Renal pelvis (tissue), 4 donors: ENCODE results near the gene KCNT2. TPM values are rescaled to one million over a fixed set of nuclear protein-coding genes. Genes with fewer than 3 reads are reported as not detected.
"Not testable (repeated sequence)": the region's sequence is repeated elsewhere in the genome, so short reads cannot be mapped to it uniquely, and the experiment has no call there.

Experiments
- DNase-seq: peaks from one replicate; pipeline ENCODE4 v3.0.0-alpha.2; 2013
- polyA plus RNA-seq, 3 donors: library from polyadenylated mRNA; unstranded; fragments of 120-200 nt; gene quantifications; one replicate each; pipeline ENCODE4 v1.2.1, GENCODE V29; 2013; ENCODE audit not compliant: insufficient read length in 3 of 3

KCNT2 gene
- polyA plus RNA-seq, 3 donors: 7.3 to 10.1 (median 9.8) TPM

GRCh38 chr1:196516373-196516772, 91.9 kb downstream of the KCNT2 start:
- DNase-seq: no peak

GRCh38 chr1:196515904-196516303, 92.3 kb downstream of the KCNT2 start:
- no peak for DNase-seq

- DNase-seq: peak; percentile 9
These were observed 94.4 kb downstream of the KCNT2 start for GRCh38 chr1:196513821-196514220.

- DNase-seq: no peak
These were observed 97.8 kb downstream of the KCNT2 start for GRCh38 chr1:196510451-196510850.

- DNase-seq: not testable (repeated sequence)
These were observed 104.0 kb downstream of the KCNT2 start for GRCh38 chr1:196504224-196504623.

- DNase-seq: no peak
These were observed 105.8 kb downstream of the KCNT2 start for GRCh38 chr1:196502437-196502836.

GRCh38 chr1:196501760-196502428, 106.3 kb downstream of the KCNT2 start:
- DNase-seq: no peak

GRCh38 chr1:196497817-196498216, 110.4 kb downstream of the KCNT2 start:
- no peak for DNase-seq

- no peak for DNase-seq
These were observed 113.5 kb downstream of the KCNT2 start for GRCh38 chr1:196494766-196495165.

- DNase-seq: no peak
These were observed 114.4 kb downstream of the KCNT2 start for GRCh38 chr1:196493881-196494280.

- no peak for DNase-seq
These were observed 119.7 kb downstream of the KCNT2 start for GRCh38 chr1:196488579-196488978.

- no peak for DNase-seq
These were observed 121.9 kb downstream of the KCNT2 start for GRCh38 chr1:196486346-196486745.

- no peak for DNase-seq
These were observed 126.6 kb downstream of the KCNT2 start for GRCh38 chr1:196481616-196482015.

- no peak for DNase-seq
These were observed 131.0 kb downstream of the KCNT2 start for GRCh38 chr1:196477262-196477661.

GRCh38 chr1:196467230-196467925, 140.9 kb downstream of the KCNT2 start:
- no peak for DNase-seq

- no peak for DNase-seq
These were observed 141.6 kb downstream of the KCNT2 start for GRCh38 chr1:196466654-196467053.

GRCh38 chr1:196466166-196466565, 142.1 kb downstream of the KCNT2 start:
- no peak for DNase-seq

- peak; percentile 65 for DNase-seq
These were observed 143.7 kb downstream of the KCNT2 start for GRCh38 chr1:196464480-196464941.

GRCh38 chr1:196462086-196462485, 146.2 kb downstream of the KCNT2 start:
- DNase-seq: no peak

- no peak for DNase-seq
These were observed 146.7 kb downstream of the KCNT2 start for GRCh38 chr1:196461521-196461920.

- no peak for DNase-seq
These were observed 148.9 kb downstream of the KCNT2 start for GRCh38 chr1:196459383-196459782.

GRCh38 chr1:196454792-196455191, 153.4 kb downstream of the KCNT2 start:
- DNase-seq: no peak

GRCh38 chr1:196451103-196451502, 157.1 kb downstream of the KCNT2 start:
- DNase-seq: no peak
